Measurements from ENCODE around the gene PUM1.

DNA sequence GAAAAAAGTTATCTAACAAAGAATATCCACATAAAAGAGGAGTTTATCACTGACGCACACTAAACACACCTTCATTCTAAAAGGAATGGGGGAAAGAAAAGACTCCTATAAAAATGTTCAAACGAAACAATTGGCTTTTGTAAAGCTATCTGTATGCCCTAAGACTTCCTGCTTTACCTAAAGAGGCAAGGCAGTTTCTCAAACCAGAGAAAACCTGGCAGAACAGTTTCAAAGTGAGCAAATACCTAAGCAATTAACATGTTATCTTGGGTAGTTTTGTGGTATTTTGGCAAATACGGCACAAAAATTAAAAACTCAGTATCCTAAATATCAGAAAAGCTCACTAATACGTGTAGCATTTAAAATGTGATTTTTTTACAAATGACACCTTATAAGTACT is 1.9 kb downstream of the PUM1 start:
- TF ChIP-seq CTCF (IDR thresholded peaks at IDR 0.05) (no peak), EP300 (IDR thresholded peaks at IDR 0.05) (no peak), POLR2AphosphoS5 (IDR thresholded peaks at IDR 0.05) (no peak)
